ENCODE data around the gene PLA2G6. TPM values are rescaled to one million over a fixed set of nuclear protein-coding genes. Genes with fewer than 3 reads are reported as not detected.

Gene PLA2G6
- total RNA-seq, 1 donor from 2014 or later, result 13.5 TPM

DNA sequence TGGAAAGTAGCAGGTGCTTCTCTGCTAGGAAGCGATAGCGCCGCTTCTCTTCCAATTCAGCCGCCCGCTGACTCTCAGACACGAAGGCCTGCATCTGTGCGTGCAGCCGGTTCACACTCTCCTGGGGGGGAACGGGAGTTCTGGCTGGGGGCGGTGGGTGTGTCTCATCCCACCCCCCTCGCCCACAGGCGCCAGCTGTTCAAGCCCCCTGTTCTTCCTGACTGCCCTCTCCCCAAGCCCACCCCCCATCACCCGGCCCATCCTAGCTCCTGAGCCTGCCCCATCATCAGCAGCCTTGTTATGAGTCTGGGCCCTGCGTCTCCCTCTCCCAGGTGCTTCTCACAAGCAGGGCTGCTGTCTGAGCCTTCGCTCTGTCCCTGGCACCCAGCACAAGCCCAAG is 84.6 kb downstream of the PLA2G6 start:
- TF ChIP-seq, protein P1, sequence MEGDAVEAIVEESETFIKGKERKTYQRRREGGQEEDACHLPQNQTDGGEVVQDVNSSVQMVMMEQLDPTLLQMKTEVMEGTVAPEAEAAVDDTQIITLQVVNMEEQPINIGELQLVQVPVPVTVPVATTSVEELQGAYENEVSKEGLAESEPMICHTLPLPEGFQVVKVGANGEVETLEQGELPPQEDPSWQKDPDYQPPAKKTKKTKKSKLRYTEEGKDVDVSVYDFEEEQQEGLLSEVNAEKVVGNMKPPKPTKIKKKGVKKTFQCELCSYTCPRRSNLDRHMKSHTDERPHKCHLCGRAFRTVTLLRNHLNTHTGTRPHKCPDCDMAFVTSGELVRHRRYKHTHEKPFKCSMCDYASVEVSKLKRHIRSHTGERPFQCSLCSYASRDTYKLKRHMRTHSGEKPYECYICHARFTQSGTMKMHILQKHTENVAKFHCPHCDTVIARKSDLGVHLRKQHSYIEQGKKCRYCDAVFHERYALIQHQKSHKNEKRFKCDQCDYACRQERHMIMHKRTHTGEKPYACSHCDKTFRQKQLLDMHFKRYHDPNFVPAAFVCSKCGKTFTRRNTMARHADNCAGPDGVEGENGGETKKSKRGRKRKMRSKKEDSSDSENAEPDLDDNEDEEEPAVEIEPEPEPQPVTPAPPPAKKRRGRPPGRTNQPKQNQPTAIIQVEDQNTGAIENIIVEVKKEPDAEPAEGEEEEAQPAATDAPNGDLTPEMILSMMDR (conservative IDR thresholded peaks at IDR 0.05; ENCODE audit: low read depth, low read length), result no peak
- no peak for DNase-seq (ENCODE audit: low read depth)
- no peak overlapping the region for H3K4me3 ChIP-seq (ENCODE audit: low read depth, low read length)

DNA sequence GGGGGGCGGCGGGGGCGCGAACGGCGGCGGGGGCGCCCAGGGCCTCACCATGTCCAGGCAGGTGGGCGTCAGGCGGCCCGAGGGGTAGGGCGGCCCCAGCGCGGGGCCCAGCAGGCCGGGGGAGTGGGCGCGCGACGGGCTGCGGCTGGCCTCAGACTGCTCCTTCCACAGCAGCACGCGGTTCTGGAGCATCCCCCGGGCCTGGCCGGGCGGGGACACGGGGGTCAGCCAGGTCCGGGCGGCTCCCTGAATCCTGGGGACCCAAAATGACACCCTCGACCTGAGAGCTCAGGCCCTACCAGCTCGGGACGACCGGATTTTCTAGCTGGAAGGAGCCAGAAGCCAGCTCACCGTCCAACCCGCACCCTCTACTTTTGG is 92.2 kb downstream of the PLA2G6 start:
- no peak for DNase-seq (ENCODE audit: low read depth)
- H3K4me3 ChIP-seq (ENCODE audit: low read depth, low read length), result no peak overlapping the region
- TF ChIP-seq, protein P1 (conservative IDR thresholded peaks at IDR 0.05; ENCODE audit: low read depth, low read length), result no peak

- TF ChIP-seq, protein P1 (conservative IDR thresholded peaks at IDR 0.05; ENCODE audit: low read depth, low read length), result no peak
- H3K4me3 ChIP-seq (ENCODE audit: low read depth, low read length), result no peak overlapping the region
- DNase-seq (ENCODE audit: low read depth), result no peak
These were observed 92.8 kb downstream of the PLA2G6 start for GRCh38 chr22:38088629-38089473.

- no peak overlapping the region for H3K4me3 ChIP-seq (ENCODE audit: low read depth, low read length)
- TF ChIP-seq, protein P1 (conservative IDR thresholded peaks at IDR 0.05; ENCODE audit: low read depth, low read length), result no peak
- no peak for DNase-seq (ENCODE audit: low read depth)
These were observed 93.8 kb downstream of the PLA2G6 start for GRCh38 chr22:38087855-38088254.

DNA sequence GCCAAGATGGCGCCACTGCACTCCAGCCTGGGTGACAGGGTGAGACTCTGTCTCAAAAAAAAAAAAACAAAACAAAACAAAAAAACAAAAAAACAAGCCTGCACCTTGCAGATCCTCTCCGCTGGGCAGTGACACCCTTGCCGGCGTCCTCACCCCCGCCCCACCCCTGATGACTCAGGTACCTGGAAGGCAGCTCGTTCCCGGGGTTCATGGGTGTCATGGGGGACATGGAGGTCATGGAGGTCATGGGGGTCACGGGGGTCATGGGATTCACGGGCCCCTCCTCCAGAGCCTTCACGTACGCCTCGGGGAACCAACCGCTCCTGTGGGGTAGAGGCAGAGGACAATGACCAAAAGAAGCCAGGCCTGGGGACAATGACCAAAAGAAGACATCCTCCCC is 94.7 kb downstream of the PLA2G6 start:
- TF ChIP-seq, protein P1 (conservative IDR thresholded peaks at IDR 0.05; ENCODE audit: low read depth, low read length), result no peak
- no peak overlapping the region for H3K4me3 ChIP-seq (ENCODE audit: low read depth, low read length)
- DNase-seq (ENCODE audit: low read depth), result no peak

- no peak for DNase-seq (ENCODE audit: low read depth)
- H3K4me3 ChIP-seq (ENCODE audit: low read depth, low read length), result no peak overlapping the region
- TF ChIP-seq, protein P1 (conservative IDR thresholded peaks at IDR 0.05; ENCODE audit: low read depth, low read length), result no peak
These were observed 95.4 kb downstream of the PLA2G6 start for GRCh38 chr22:38086001-38086845.
